Suprapubic skin (tissue), 4 donors: ENCODE results near the gene GBP1.

Source experiments
- CTCF ChIP-seq, 2 donors: fragments of 200-600 bp in 1 of 2; fragments of 450-650 bp in 1 of 2; sonication (generic) in 1 of 2; IDR thresholded peaks; one replicate each; pipeline ENCODE4 v1.5.1; 2016 to 2019; ENCODE audit warnings: antibody characterized with exemption in 2 of 2, mild to moderate bottlenecking in 1 of 2, moderate library complexity in 1 of 2
- EP300 ChIP-seq: sonication (generic); formaldehyde crosslinking; IDR thresholded peaks from one replicate; pipeline ENCODE4 v1.6.1; 2017; ENCODE audit warnings: antibody characterized with exemption
- POLR2A ChIP-seq, 2 donors: fragments of 450-650 bp; IDR thresholded peaks; one replicate each; pipeline ENCODE4 v1.6.1; 2017; ENCODE audit warnings: antibody characterized with exemption in 2 of 2, mild to moderate bottlenecking in 2 of 2, moderate library complexity in 2 of 2
- POLR2AphosphoS5 ChIP-seq, 3 donors: sonication (generic); formaldehyde crosslinking; IDR thresholded peaks; one replicate each; pipeline ENCODE4 v1.6.1; 2017; ENCODE audit warnings: antibody characterized with exemption in 3 of 3

- TF ChIP-seq POLR2A (IDR thresholded peaks at IDR 0.05) = no peak
- TF ChIP-seq CTCF (IDR thresholded peaks at IDR 0.05) = no peak
- TF ChIP-seq EP300 = no peak
- TF ChIP-seq POLR2AphosphoS5 (IDR thresholded peaks at IDR 0.05) = no peak
Observed at GRCh38 chr1:89023026-89023425, 42.0 kb downstream of the GBP1 start.
